Measurements from ENCODE around the gene GPR33. TPM values are rescaled to one million over a fixed set of nuclear protein-coding genes. Genes with fewer than 3 reads are reported as not detected.
A peak's percentile ranks its signal among the peaks of the same experiment; 100 is the strongest.

Gene GPR33
- total RNA-seq, 1 donor from 2014 or later, result not detected

DNA sequence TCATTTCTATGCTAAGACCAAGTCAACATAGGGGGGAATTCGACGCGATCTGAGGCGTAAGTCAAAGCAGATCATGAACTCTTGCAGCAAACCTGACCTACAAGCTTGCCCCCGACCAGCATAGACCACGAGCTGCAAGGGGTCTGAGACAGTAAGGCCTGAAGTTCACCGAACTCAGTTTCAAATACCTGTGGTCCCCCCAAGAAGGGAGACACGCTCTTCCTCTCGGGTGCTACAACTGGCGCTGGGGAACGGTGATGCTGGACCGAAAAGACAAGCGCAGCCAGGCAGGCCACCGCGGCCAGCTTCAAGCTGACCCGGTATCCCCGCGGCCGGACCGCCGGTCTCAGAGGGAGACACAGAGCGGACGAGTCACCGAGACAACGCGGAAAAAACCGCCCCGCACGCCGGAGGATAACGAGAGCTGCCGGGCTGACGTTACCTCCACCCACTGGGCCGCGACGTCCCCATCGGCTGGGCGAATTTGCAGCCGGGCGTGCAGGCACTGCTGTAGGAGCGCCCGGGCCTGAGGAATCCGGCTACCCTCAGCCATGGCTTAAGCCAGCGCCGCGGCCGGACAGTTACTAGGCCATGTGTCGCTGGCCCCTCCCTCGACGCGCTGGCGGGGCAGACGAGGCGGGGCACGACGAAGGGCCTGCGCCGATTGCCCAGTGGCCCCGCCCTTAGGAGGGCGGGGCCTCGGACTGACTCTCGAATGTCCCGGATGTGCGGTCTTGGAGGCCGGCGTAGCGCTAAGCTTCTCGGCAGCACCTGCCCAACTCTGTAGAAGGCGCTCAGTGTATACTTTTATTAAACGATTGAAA is 30.8 kb downstream of the GPR33 start, which contains the start of gene DTD2:
DTD2 (minus strand) TSS at position 666 of the 824 bp plus-strand sequence; CDS start at position 553, 113 bp downstream.
- TF ChIP-seq, protein P1, sequence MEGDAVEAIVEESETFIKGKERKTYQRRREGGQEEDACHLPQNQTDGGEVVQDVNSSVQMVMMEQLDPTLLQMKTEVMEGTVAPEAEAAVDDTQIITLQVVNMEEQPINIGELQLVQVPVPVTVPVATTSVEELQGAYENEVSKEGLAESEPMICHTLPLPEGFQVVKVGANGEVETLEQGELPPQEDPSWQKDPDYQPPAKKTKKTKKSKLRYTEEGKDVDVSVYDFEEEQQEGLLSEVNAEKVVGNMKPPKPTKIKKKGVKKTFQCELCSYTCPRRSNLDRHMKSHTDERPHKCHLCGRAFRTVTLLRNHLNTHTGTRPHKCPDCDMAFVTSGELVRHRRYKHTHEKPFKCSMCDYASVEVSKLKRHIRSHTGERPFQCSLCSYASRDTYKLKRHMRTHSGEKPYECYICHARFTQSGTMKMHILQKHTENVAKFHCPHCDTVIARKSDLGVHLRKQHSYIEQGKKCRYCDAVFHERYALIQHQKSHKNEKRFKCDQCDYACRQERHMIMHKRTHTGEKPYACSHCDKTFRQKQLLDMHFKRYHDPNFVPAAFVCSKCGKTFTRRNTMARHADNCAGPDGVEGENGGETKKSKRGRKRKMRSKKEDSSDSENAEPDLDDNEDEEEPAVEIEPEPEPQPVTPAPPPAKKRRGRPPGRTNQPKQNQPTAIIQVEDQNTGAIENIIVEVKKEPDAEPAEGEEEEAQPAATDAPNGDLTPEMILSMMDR (IDR thresholded peaks at IDR 0.05; ENCODE audit: insufficient read depth, low read length, severe bottlenecking), result no peak
- Histone ChIP-seq H3K4me3 (ENCODE audit: low read depth, low read length) (peak within 1 kb of the TSS; percentile 82), H3K36me3 (ENCODE audit: control insufficient read depth, insufficient read depth, low read length) (peaks cover 2% of the 10 kb centered on the region), H3K27me3 (ENCODE audit: control insufficient read depth, insufficient read depth, low read length) (no peaks in the 10 kb centered on the region)
- FAIRE-seq (no peak), DNase-seq (ENCODE audit: low read depth) (peak; percentile 83)

DNA sequence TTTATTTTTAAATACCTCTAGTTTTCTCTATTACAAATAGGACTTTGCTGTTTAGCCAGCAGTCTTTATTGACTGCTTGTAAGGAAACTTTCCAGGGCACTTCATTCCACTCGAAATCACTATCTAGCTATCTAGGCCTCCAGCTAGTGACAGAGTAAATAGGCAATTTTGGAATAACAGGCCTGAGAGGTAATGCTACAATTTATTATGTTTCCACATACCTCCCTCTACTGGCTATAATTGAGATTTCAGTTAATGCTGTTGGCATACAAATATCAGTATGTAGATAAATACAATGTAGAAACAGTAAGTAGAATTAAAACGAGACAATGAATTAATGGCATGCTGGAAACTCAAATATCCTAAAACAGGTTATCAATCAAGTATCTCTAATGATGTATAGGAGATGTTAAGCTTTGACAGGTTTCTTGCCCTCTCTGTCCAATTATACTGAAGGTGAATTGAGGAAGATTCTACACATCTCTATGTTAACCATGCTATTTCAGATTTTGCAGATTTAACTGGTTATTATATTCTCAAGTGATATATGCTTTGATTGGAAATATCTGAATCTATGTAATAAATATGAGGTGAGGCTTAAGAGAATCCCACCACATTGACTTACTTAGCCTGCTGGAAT is 37.7 kb downstream of the GPR33 start:
- Histone ChIP-seq H3K36me3 (ENCODE audit: control insufficient read depth, insufficient read depth, low read length) (peaks cover 2% of the 10 kb centered on the region), H3K27me3 (ENCODE audit: control insufficient read depth, insufficient read depth, low read length) (no peaks in the 10 kb centered on the region), H3K4me3 (ENCODE audit: low read depth, low read length) (no peak overlapping the region)
- FAIRE-seq (no peak), DNase-seq (ENCODE audit: low read depth) (peak; percentile 47)
- TF ChIP-seq, protein P1 (IDR thresholded peaks at IDR 0.05; ENCODE audit: insufficient read depth, low read length, severe bottlenecking), result peak; percentile 31

DNA sequence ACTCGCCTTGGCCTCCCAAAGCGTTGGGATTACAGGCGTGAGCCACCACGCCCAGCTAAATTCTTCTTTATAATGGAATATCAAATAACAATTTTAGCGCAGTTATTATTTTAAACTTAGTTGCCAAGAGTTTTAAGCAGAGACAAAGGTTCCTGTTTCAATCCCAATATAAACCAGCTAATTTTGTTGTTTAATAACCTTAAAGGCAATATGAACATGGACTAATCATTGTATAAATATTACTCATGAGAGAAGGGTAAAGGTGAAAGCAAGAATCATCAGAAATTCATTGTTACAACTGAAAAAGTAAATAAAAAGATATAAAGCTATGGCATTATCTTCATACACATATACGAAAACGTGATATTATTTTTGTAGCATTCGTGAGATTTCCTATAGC is 38.7 kb downstream of the GPR33 start:
- FAIRE-seq (no peak), DNase-seq (ENCODE audit: low read depth) (no peak)
- Histone ChIP-seq H3K36me3 (ENCODE audit: control insufficient read depth, insufficient read depth, low read length) (peaks cover 2% of the 10 kb centered on the region), H3K4me3 (ENCODE audit: low read depth, low read length) (no peak overlapping the region), H3K27me3 (ENCODE audit: control insufficient read depth, insufficient read depth, low read length) (no peaks in the 10 kb centered on the region)
- TF ChIP-seq, protein P1 (IDR thresholded peaks at IDR 0.05; ENCODE audit: insufficient read depth, low read length, severe bottlenecking), result no peak

DNA sequence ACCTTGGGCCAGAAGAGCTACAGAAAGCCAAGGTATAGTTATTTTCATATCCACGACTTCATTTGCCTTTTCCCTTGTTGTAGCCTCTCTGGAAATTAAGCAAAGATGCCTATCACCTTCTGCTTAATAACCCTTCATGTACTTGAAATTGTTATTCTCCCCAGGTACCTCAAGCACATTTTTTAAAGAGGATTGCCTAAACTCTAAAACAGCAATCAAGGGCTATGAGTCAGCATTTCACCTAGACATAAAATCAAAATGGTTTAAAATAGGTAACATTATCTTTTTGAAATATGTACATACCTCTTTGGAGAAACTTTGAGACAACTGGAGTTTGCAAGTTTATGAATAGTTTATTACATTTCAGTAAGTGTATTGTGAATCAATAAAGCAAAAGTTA is 42.1 kb downstream of the GPR33 start:
- no peak overlapping the region for H3K4me3 ChIP-seq (ENCODE audit: low read depth, low read length)
- H3K27me3 ChIP-seq (ENCODE audit: control insufficient read depth, insufficient read depth, low read length), result no peaks in the 10 kb centered on the region
- DNase-seq (ENCODE audit: low read depth), result peak; percentile 13
- H3K36me3 ChIP-seq (ENCODE audit: control insufficient read depth, insufficient read depth, low read length), result no peaks in the 10 kb centered on the region
- TF ChIP-seq, protein P1 (IDR thresholded peaks at IDR 0.05; ENCODE audit: insufficient read depth, low read length, severe bottlenecking), result no peak
- FAIRE-seq, result no peak

DNA sequence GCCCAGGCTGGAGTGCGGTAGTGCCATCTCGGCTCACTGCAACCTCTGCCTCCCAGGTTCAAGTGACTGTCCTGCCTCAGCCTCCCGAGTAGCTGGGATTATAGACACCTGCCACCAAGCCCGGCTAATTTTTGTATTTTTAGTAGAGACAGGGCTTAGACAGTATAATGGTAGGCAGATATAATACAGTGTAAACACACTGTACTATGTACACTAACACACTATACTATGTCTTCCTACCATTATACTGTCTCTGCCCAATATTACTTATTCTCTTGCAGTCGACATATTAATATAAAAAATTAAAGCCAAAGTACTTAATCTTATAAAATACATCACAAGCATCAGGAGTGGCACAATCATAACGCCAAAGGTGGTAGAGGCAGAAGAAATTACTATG is 45.6 kb downstream of the GPR33 start:
- Histone ChIP-seq H3K36me3 (ENCODE audit: control insufficient read depth, insufficient read depth, low read length) (no peaks in the 10 kb centered on the region), H3K4me3 (ENCODE audit: low read depth, low read length) (no peak overlapping the region), H3K27me3 (ENCODE audit: control insufficient read depth, insufficient read depth, low read length) (no peaks in the 10 kb centered on the region)
- DNase-seq (ENCODE audit: low read depth), result no peak
- no peak for FAIRE-seq
- TF ChIP-seq, protein P1 (IDR thresholded peaks at IDR 0.05; ENCODE audit: insufficient read depth, low read length, severe bottlenecking), result no peak

All from bronchial epithelial cell (primary cell).